Panc1 (cell line): ENCODE data around the gene CEP57.

ENCODE experiments used
- CTCF ChIP-seq: fragments of 450-650 bp; IDR thresholded peaks from 2 replicates; pipeline ENCODE4 v1.5.1; 2017; ENCODE audit warnings: mild to moderate bottlenecking
- POLR2AphosphoS5 ChIP-seq: IDR thresholded peaks from 2 replicates; pipeline ENCODE4 v1.6.1; 2012; ENCODE audit warnings: mild to moderate bottlenecking, low read depth, low read length, moderate library complexity
- SIN3A ChIP-seq: IDR thresholded peaks from 2 replicates; pipeline ENCODE4 v1.6.1; 2012; ENCODE audit warnings: low read depth, mild to moderate bottlenecking, low read length, moderate library complexity, borderline replicate concordance; ENCODE audit not compliant: insufficient read depth
- TCF7L2 ChIP-seq: IDR thresholded peaks from 2 replicates; pipeline ENCODE4 v1.6.1; 2011; ENCODE audit warnings: mild to moderate bottlenecking, low read depth, low read length, inconsistent platforms
- TF ChIP-seq, protein P1 (sequence below), 2 experiments: IDR thresholded peaks; 2 replicates each; pipeline ENCODE4 v1.6.1; 2011 to 2012; ENCODE audit warnings: low read depth in 2 of 2, control low read depth in 1 of 2, low read length in 1 of 2, mild to moderate bottlenecking in 1 of 2, moderate library complexity in 1 of 2; ENCODE audit not compliant: insufficient read depth in 1 of 2

DNA sequence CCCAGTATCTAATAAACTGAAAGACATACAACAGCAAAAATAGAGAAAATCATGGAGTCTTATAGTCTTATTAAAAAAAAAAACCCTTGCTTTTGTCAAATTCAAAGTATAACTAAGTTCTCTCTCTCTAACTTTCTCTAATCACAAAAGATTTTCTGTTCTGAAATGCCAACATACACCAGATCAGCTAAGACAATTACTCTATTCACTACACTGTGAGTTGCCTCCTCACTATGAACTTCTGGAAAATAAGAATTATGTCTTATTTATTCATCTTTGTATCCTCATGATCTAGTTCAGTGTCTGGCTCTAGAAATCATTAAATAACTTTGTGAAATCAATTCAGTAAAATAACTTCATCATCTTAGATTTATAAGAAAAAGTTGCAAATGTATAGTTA is 13.4 kb upstream of the CEP57 start:
- no peak for TF ChIP-seq CTCF
- TF ChIP-seq TCF7L2, result no peak
- no peak for TF ChIP-seq POLR2AphosphoS5
- TF ChIP-seq, protein P1, sequence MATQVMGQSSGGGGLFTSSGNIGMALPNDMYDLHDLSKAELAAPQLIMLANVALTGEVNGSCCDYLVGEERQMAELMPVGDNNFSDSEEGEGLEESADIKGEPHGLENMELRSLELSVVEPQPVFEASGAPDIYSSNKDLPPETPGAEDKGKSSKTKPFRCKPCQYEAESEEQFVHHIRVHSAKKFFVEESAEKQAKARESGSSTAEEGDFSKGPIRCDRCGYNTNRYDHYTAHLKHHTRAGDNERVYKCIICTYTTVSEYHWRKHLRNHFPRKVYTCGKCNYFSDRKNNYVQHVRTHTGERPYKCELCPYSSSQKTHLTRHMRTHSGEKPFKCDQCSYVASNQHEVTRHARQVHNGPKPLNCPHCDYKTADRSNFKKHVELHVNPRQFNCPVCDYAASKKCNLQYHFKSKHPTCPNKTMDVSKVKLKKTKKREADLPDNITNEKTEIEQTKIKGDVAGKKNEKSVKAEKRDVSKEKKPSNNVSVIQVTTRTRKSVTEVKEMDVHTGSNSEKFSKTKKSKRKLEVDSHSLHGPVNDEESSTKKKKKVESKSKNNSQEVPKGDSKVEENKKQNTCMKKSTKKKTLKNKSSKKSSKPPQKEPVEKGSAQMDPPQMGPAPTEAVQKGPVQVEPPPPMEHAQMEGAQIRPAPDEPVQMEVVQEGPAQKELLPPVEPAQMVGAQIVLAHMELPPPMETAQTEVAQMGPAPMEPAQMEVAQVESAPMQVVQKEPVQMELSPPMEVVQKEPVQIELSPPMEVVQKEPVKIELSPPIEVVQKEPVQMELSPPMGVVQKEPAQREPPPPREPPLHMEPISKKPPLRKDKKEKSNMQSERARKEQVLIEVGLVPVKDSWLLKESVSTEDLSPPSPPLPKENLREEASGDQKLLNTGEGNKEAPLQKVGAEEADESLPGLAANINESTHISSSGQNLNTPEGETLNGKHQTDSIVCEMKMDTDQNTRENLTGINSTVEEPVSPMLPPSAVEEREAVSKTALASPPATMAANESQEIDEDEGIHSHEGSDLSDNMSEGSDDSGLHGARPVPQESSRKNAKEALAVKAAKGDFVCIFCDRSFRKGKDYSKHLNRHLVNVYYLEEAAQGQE (IDR thresholded peaks at IDR 0.05; ENCODE audit: insufficient read depth in 1 of 2, low read depth in 2 of 2, low read length in 1 of 2), result no peak
- TF ChIP-seq SIN3A, result no peak
